Body of pancreas (tissue), 4 donors: Measurements from ENCODE around the gene ASB10.

Source experiments
- POLR2A ChIP-seq, 3 donors: fragments of 450-650 bp; IDR thresholded peaks; one replicate each; pipeline ENCODE4 v1.6.1; 2016; ENCODE audit warnings: antibody characterized with exemption in 3 of 3, mild to moderate bottlenecking in 2 of 3
- TF ChIP-seq, protein P1 (sequence below), 7 experiments: fragments of 450-650 bp in 4 of 7; fragments of 200-600 bp in 3 of 7; sonication (generic) in 3 of 7; IDR thresholded peaks; one replicate each; pipeline ENCODE4 v1.5.1; 2016 to 2019; ENCODE audit warnings: antibody characterized with exemption in 7 of 7

DNA sequence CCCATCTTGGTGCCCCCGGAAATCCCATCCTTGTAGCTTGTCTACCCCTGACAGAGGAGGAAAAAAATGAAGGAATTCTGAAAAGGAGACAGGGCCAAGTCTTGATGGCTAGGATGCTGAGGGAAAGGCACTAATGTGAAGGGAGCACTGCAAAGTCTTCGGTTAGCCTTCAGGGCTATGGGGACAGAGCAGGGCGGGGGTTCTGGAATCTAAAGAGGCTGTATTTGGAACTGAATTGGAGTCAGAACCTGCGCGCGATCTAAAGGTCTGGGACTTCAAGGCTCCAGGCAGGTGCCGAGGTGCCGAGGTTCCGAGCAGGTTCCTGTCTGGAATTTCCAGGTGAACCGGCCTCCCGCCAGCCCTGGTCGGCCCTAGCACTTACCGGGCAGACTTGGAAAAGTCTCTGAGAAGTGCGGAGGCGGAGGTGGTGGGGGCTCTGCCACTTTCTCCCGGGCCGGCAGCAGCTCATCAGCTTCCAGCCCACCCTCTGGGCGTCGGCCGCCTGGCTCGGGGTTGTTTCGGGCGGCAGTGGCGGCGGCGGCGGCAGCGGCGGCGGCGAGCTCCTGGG, 20.3 kb downstream of the ASB10 start:
- TF ChIP-seq, protein P1, sequence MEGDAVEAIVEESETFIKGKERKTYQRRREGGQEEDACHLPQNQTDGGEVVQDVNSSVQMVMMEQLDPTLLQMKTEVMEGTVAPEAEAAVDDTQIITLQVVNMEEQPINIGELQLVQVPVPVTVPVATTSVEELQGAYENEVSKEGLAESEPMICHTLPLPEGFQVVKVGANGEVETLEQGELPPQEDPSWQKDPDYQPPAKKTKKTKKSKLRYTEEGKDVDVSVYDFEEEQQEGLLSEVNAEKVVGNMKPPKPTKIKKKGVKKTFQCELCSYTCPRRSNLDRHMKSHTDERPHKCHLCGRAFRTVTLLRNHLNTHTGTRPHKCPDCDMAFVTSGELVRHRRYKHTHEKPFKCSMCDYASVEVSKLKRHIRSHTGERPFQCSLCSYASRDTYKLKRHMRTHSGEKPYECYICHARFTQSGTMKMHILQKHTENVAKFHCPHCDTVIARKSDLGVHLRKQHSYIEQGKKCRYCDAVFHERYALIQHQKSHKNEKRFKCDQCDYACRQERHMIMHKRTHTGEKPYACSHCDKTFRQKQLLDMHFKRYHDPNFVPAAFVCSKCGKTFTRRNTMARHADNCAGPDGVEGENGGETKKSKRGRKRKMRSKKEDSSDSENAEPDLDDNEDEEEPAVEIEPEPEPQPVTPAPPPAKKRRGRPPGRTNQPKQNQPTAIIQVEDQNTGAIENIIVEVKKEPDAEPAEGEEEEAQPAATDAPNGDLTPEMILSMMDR (IDR thresholded peaks at IDR 0.05): no peak
- TF ChIP-seq POLR2A (IDR thresholded peaks at IDR 0.05): no peak
